IMR-90 (cell line): ENCODE measurements around the gene FRY. TPM values are rescaled to one million over a fixed set of nuclear protein-coding genes. Genes with fewer than 3 reads are reported as not detected.

ENCODE experiments used
- ATAC-seq: fragments of 200-7000 bp; cut with Tn5 transposase; 2 replicates; pipeline ENCODE4 v1.9.1; 2020; ENCODE audit warnings: low read depth, mild to moderate bottlenecking, moderate library complexity
- BruUV-seq: library from RNA; stranded (reverse); fragments of 400-500 nt; replicated peaks from 2 replicates; lab custom pipeline; 2021; lab: Mats Ljungman, UMichigan
- CTCF ChIA-PET: fragments of 300-600 bp; formaldehyde crosslinking; extraction: SDS; loops from one replicate; lab custom pipeline; 2021; ENCODE audit warnings: antibody characterized with exemption; lab: Yijun Ruan, JAX
- POLR2A ChIA-PET: fragments of 300-600 bp; sonication (Branson Sonifier 250); formaldehyde crosslinking; loops from one replicate; lab custom pipeline; 2022; ENCODE audit warnings: antibody characterized with exemption; ENCODE audit not compliant: unreplicated experiment; lab: Charles Lee
- DNase-seq: peaks from one replicate; pipeline ENCODE4 v3.0.0; 2013
- H2AFZ ChIP-seq: replicated peaks from 2 replicates; pipeline ENCODE3; 2013; ENCODE audit warnings: low read length, mild to moderate bottlenecking; ENCODE audit not compliant: poor library complexity
- H2AK5ac ChIP-seq: 2 replicates; pipeline ENCODE4 v1.6.1; 2013; ENCODE audit warnings: low read depth, low read length, inconsistent platforms
- H2AK9ac ChIP-seq: replicated peaks from 2 replicates; pipeline ENCODE3; 2013; ENCODE audit warnings: mild to moderate bottlenecking, low read depth, low read length, moderate library complexity; ENCODE audit not compliant: poor library complexity
- H2BK120ac ChIP-seq: 2 replicates; pipeline ENCODE4 v1.6.1; 2013; ENCODE audit warnings: low read depth, low read length, inconsistent platforms
- H2BK15ac ChIP-seq: 3 replicates; pipeline ENCODE4 v1.6.1; 2013; ENCODE audit warnings: low read depth, low read length, inconsistent platforms
- H2BK20ac ChIP-seq: 2 replicates; pipeline ENCODE4 v1.6.1; 2013; ENCODE audit warnings: low read depth, mild to moderate bottlenecking, inconsistent platforms, low read length, moderate library complexity
- H2BK5ac ChIP-seq: 2 replicates; pipeline ENCODE4 v1.6.1; 2013; ENCODE audit warnings: mild to moderate bottlenecking, low read depth, low read length, inconsistent platforms; ENCODE audit not compliant: poor library complexity, severe bottlenecking
- H3K14ac ChIP-seq: replicated peaks from 2 replicates; pipeline ENCODE4 v1.6.1; 2013; ENCODE audit warnings: low read depth, low read length, inconsistent platforms
- H3K18ac ChIP-seq: 2 replicates; pipeline ENCODE4 v1.6.1; 2013; ENCODE audit warnings: low read depth, low read length, control low read depth
- H3K23ac ChIP-seq: 2 replicates; pipeline ENCODE4 v1.6.1; 2013; ENCODE audit warnings: low read depth, low read length, inconsistent platforms
- H3K27ac ChIP-seq: 2 replicates; pipeline ENCODE4 v1.5.1; 2013; ENCODE audit warnings: mild to moderate bottlenecking, control low read depth, low read length; ENCODE audit not compliant: insufficient read depth
- H3K27me3 ChIP-seq: 2 replicates; pipeline ENCODE4 v1.6.1; 2013; ENCODE audit warnings: low read length; ENCODE audit not compliant: control insufficient read depth, insufficient read depth
- H3K36me3 ChIP-seq: 2 replicates; pipeline ENCODE4 v1.6.1; 2013; ENCODE audit warnings: low read length, mixed read lengths; ENCODE audit not compliant: control insufficient read depth, insufficient read depth
- H3K4ac ChIP-seq: 2 replicates; pipeline ENCODE4 v1.6.1; 2013; ENCODE audit warnings: low read depth, low read length, inconsistent platforms
- H3K4me1 ChIP-seq: 2 replicates; pipeline ENCODE4 v1.6.1; 2013; ENCODE audit warnings: low read length, mixed read lengths; ENCODE audit not compliant: control insufficient read depth, insufficient read depth
- H3K4me2 ChIP-seq: 2 replicates; pipeline ENCODE4 v1.6.1; 2013; ENCODE audit warnings: low read depth, mild to moderate bottlenecking, control low read depth, low read length, moderate library complexity
- H3K4me3 ChIP-seq: 2 replicates; pipeline ENCODE4 v1.5.1; 2013; ENCODE audit warnings: low read depth, mild to moderate bottlenecking, control low read depth, low read length, moderate library complexity; ENCODE audit not compliant: insufficient read depth
- H3K56ac ChIP-seq: 2 replicates; pipeline ENCODE4 v1.6.1; 2013; ENCODE audit warnings: low read length, inconsistent platforms; ENCODE audit not compliant: insufficient read depth; ENCODE audit errors: extremely low read depth
- H3K79me1 ChIP-seq, 2 experiments: 2 replicates each; pipeline ENCODE4 v1.6.1; 2013; ENCODE audit warnings: low read length in 2 of 2, inconsistent platforms in 1 of 2, low read depth in 1 of 2
- H3K9ac ChIP-seq: 2 replicates; pipeline ENCODE4 v1.6.1; 2013; ENCODE audit warnings: low read depth, low read length, control low read depth
- H3K9me1 ChIP-seq: 2 replicates; pipeline ENCODE4 v1.6.1; 2013; ENCODE audit warnings: low read length, inconsistent platforms; ENCODE audit not compliant: insufficient read depth
- H3K9me3 ChIP-seq: 2 replicates; pipeline ENCODE4 v1.6.1; 2013; ENCODE audit warnings: low read length; ENCODE audit not compliant: control insufficient read depth, insufficient read depth
- H4K20me1 ChIP-seq: 2 replicates; pipeline ENCODE4 v1.6.1; 2013; ENCODE audit warnings: low read length, inconsistent platforms; ENCODE audit not compliant: insufficient read depth
- H4K5ac ChIP-seq: 2 replicates; pipeline ENCODE4 v1.6.1; 2013; ENCODE audit warnings: mild to moderate bottlenecking, low read depth, low read length, control low read depth
- H4K8ac ChIP-seq, 2 experiments: 2 replicates each; pipeline ENCODE4 v1.6.1; 2013; ENCODE audit warnings: low read depth in 2 of 2, low read length in 2 of 2, control low read depth in 1 of 2, inconsistent platforms in 1 of 2
- H4K91ac ChIP-seq: 2 replicates; pipeline ENCODE4 v1.6.1; 2013; ENCODE audit warnings: low read depth, low read length, inconsistent platforms; ENCODE audit not compliant: insufficient read depth
- BHLHE40 ChIP-seq: fragments of 150-350 bp; IDR thresholded peaks from 2 replicates; pipeline ENCODE4 v1.6.1; 2016; ENCODE audit warnings: mild to moderate bottlenecking, low read depth, low read length
- CHD1 ChIP-seq: IDR thresholded peaks from 2 replicates; pipeline ENCODE4 v1.6.1; 2012; ENCODE audit warnings: low read depth, low read length, improper control_type of control experiment
- FOS ChIP-seq: fragments of 150-350 bp; IDR thresholded peaks from 2 replicates; pipeline ENCODE4 v1.6.1; 2016; ENCODE audit warnings: low read depth, low read length
- MAFK ChIP-seq: IDR thresholded peaks from 2 replicates; pipeline ENCODE4 v1.6.1; 2012; ENCODE audit warnings: low read depth, low read length, improper control_type of control experiment
- MAZ ChIP-seq: IDR thresholded peaks from 2 replicates; pipeline ENCODE4 v1.6.1; 2012; ENCODE audit warnings: low read depth, mild to moderate bottlenecking, low read length, improper control_type of control experiment, moderate library complexity, borderline replicate concordance
- MXI1 ChIP-seq: IDR thresholded peaks from 2 replicates; pipeline ENCODE4 v1.6.1; 2012; ENCODE audit warnings: low read depth, mild to moderate bottlenecking, low read length, moderate library complexity, borderline replicate concordance
- NFE2L2 ChIP-seq: fragments of 150-350 bp; IDR thresholded peaks from 2 replicates; pipeline ENCODE4 v1.6.1; 2016; ENCODE audit warnings: low read depth, mild to moderate bottlenecking, low read length
- POLR2A ChIP-seq: IDR thresholded peaks from 2 replicates; pipeline ENCODE4 v1.6.1; 2012; ENCODE audit warnings: mild to moderate bottlenecking, low read depth, low read length
- RAD21 ChIP-seq: IDR thresholded peaks from 2 replicates; pipeline ENCODE4 v1.6.1; 2012; ENCODE audit warnings: low read length, improper control_type of control experiment
- RCOR1 ChIP-seq: IDR thresholded peaks from 2 replicates; pipeline ENCODE4 v1.6.1; 2012; ENCODE audit warnings: mild to moderate bottlenecking, low read length, improper control_type of control experiment; ENCODE audit not compliant: insufficient replicate concordance
- RFX5 ChIP-seq: IDR thresholded peaks from 2 replicates; pipeline ENCODE4 v1.8.0; 2012; ENCODE audit warnings: low read depth, mild to moderate bottlenecking, low read length, moderate library complexity
- SMC3 ChIP-seq: fragments of 150-350 bp; IDR thresholded peaks from 2 replicates; pipeline ENCODE4 v1.6.1; 2016; ENCODE audit warnings: low read depth, mild to moderate bottlenecking, antibody characterized with exemption, low read length, moderate library complexity
- WGBS, 2 experiments: methylation state at CpG; one replicate each; pipeline versions ENCODE4 v1.1.5 to v1.1.7; 2013; ENCODE audit warnings: missing lambda C conversion rate in 2 of 2; ENCODE audit not compliant: insufficient read length in 1 of 2; ENCODE audit errors: extremely low coverage in 2 of 2; 5-methylcytosine and 5-hydroxymethylcytosine counted together
- dilution Hi-C: fragments of 300-500 bp; cut with HindIII; formaldehyde crosslinking; loops from one replicate; pipeline ENCODE4 v1.14.3; 2018; ENCODE audit warnings: low sequenced_read_pairs; ENCODE audit not compliant: unreplicated experiment
- in situ Hi-C: fragments of 300-500 bp; cut with MboI; formaldehyde crosslinking; loops from 3 replicates; pipeline ENCODE4 v1.14.3; 2019; ENCODE audit warnings: low sequenced_read_pairs, inconsistent platforms, mixed read lengths
- intact Hi-C: fragments of 100-400 bp; cut with micrococcal nuclease; formaldehyde crosslinking; loops from 2 replicates; pipeline ENCODE4 v1.10.0; 2022
- polyA plus RNA-seq, 3 experiments: library from polyadenylated mRNA; depleted of rRNA; stranded (reverse); fragments of >200 nt; gene quantifications; 2 replicates each; pipeline ENCODE4 v1.2.3, GENCODE V29; 2012; ENCODE audit warnings: low replicate concordance in 1 of 3
- total RNA-seq: library from RNA; depleted of rRNA; stranded (reverse); fragments of >200 nt; gene quantifications from 2 replicates; pipeline ENCODE4 v1.2.3, GENCODE V29; 2012
- TF ChIP-seq, protein P1 (sequence below): conservative IDR thresholded peaks from 2 replicates; pipeline ENCODE4 v1.5.1; 2012; ENCODE audit warnings: mild to moderate bottlenecking, low read depth, low read length, improper control_type of control experiment
- TF ChIP-seq, protein P2 (sequence below): fragments of 150-350 bp; IDR thresholded peaks from 2 replicates; pipeline ENCODE4 v1.6.1; 2016; ENCODE audit warnings: low read depth, mild to moderate bottlenecking, low read length, moderate library complexity, borderline replicate concordance
- TF ChIP-seq, protein P3 (sequence below): fragments of 150-350 bp; IDR thresholded peaks from 2 replicates; pipeline ENCODE4 v1.6.1; 2017; ENCODE audit warnings: mild to moderate bottlenecking, antibody characterized with exemption, low read length, low read depth

Gene FRY
- total and polyA plus RNA-seq, 2 of the 4 experiments (the other 2 are of a cell fraction), result 3.0 to 4.8 TPM

GRCh38 chr13:32284927-32285632 is 253.5 kb downstream of the FRY start:
- Histone ChIP-seq H2AK5ac (no peak overlapping the region), H3K56ac (no peak overlapping the region), H3K36me3 (no peaks in the 10 kb centered on the region), H2AK9ac (no peak overlapping the region), H4K5ac (no peak overlapping the region), H3K14ac (0 out of 2 replicates have a peak overlapping the region, but pooled peaks have one; percentile 18), H3K9me3 (no peaks in the 10 kb centered on the region), H3K23ac (no peak overlapping the region), H2BK15ac (no peak overlapping the region), H3K9me1 (no peaks in the 10 kb centered on the region), H3K27me3 (no peaks in the 10 kb centered on the region), H3K9ac (no peak overlapping the region), H2BK20ac (no peak overlapping the region; the same call in 1 of the 2 replicates), H4K91ac (no peak overlapping the region), H3K4me1 (peaks cover 3% of the 10 kb centered on the region; the same call in 1 of the 2 replicates), H2BK5ac (no peak overlapping the region), H2BK120ac (peak overlapping the region; percentile 58; the same call in 1 of the 2 replicates), H4K8ac (peak overlapping the region in 1 of 2 experiments; percentile 6; a peak in 1 of 4 replicates), H3K18ac (peak overlapping the region; percentile 23; the same call in 1 of the 2 replicates), H4K20me1 (no peaks in the 10 kb centered on the region), H2AFZ (no peak overlapping the region), H3K27ac (no peak overlapping the region), H3K4me2 (peak overlapping the region; percentile 60; the same call in 1 of the 2 replicates), H3K4ac (no peak overlapping the region), H3K4me3 (no peak overlapping the region), H3K79me1 (no peaks in the 10 kb centered on the region)
- ATAC-seq (peak; percentile 48), DNase-seq (peak; percentile 82)
- WGBS, 2 experiments, result no CpG with 5 or more reads among the region's 6 CpGs
- ChIA-PET CTCF (no interaction called here), POLR2A (no interaction called here)
- in situ Hi-C loops (no loop called here), dilution Hi-C loops (no loop called here), intact Hi-C loops (no loop called here)
- no TSS peak for BruUV-seq
- TF ChIP-seq, protein P1, sequence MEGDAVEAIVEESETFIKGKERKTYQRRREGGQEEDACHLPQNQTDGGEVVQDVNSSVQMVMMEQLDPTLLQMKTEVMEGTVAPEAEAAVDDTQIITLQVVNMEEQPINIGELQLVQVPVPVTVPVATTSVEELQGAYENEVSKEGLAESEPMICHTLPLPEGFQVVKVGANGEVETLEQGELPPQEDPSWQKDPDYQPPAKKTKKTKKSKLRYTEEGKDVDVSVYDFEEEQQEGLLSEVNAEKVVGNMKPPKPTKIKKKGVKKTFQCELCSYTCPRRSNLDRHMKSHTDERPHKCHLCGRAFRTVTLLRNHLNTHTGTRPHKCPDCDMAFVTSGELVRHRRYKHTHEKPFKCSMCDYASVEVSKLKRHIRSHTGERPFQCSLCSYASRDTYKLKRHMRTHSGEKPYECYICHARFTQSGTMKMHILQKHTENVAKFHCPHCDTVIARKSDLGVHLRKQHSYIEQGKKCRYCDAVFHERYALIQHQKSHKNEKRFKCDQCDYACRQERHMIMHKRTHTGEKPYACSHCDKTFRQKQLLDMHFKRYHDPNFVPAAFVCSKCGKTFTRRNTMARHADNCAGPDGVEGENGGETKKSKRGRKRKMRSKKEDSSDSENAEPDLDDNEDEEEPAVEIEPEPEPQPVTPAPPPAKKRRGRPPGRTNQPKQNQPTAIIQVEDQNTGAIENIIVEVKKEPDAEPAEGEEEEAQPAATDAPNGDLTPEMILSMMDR, result no peak
- TF ChIP-seq, protein P2, sequence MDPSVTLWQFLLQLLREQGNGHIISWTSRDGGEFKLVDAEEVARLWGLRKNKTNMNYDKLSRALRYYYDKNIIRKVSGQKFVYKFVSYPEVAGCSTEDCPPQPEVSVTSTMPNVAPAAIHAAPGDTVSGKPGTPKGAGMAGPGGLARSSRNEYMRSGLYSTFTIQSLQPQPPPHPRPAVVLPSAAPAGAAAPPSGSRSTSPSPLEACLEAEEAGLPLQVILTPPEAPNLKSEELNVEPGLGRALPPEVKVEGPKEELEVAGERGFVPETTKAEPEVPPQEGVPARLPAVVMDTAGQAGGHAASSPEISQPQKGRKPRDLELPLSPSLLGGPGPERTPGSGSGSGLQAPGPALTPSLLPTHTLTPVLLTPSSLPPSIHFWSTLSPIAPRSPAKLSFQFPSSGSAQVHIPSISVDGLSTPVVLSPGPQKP, result no peak
- TF ChIP-seq POLR2A, result no peak
- TF ChIP-seq RFX5, result no peak
- no peak for TF ChIP-seq BHLHE40
- TF ChIP-seq SMC3, result no peak
- no peak for TF ChIP-seq RAD21
- no peak for TF ChIP-seq NFE2L2
- no peak for TF ChIP-seq MAFK
- TF ChIP-seq, protein P3, sequence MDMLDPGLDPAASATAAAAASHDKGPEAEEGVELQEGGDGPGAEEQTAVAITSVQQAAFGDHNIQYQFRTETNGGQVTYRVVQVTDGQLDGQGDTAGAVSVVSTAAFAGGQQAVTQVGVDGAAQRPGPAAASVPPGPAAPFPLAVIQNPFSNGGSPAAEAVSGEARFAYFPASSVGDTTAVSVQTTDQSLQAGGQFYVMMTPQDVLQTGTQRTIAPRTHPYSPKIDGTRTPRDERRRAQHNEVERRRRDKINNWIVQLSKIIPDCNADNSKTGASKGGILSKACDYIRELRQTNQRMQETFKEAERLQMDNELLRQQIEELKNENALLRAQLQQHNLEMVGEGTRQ, result no peak
- no peak for TF ChIP-seq MAZ
- TF ChIP-seq MXI1, result no peak
- TF ChIP-seq FOS, result no peak
- no peak for TF ChIP-seq RCOR1
- TF ChIP-seq CHD1, result no peak
